Measurements from ENCODE around the gene PCBP3.

Gene PCBP3

GRCh38 chr21:45914321-45914845 is 270.9 kb downstream of the PCBP3 start:
- Histone ChIP-seq H3K9ac (ENCODE audit: low read length) (no peak overlapping the region), H2BK5ac (ENCODE audit: low read depth, low read length, poor library complexity, severe bottlenecking) (no peak overlapping the region), H2AFZ (ENCODE audit: low read depth, low read length) (no peak overlapping the region), H2BK12ac (ENCODE audit: low read length in 2 of 2) (peak overlapping the region in 1 of 2 experiments; percentile 33), H3K4me2 (ENCODE audit: low read length, poor library complexity, severe bottlenecking) (no peak overlapping the region), H3K9me3 (ENCODE audit: control insufficient read depth, low read length) (no peaks in the 10 kb centered on the region), H3K23ac (ENCODE audit: low read length in 2 of 2) (no peak overlapping the region), H2AK5ac (ENCODE audit: low read length, severe bottlenecking) (no peak overlapping the region), H2BK15ac (ENCODE audit: low read depth, poor library complexity, severe bottlenecking) (no peak overlapping the region), H3K27ac (ENCODE audit: low read length, poor library complexity, severe bottlenecking) (no peak overlapping the region), H3K4me1 (ENCODE audit: control insufficient read depth, insufficient read depth, low read depth, low read length) (peaks cover 13% of the 10 kb centered on the region), H3K27me3 (ENCODE audit: control insufficient read depth in 1 of 2, insufficient read depth in 1 of 2, low read length in 2 of 2) (peaks cover 0 to 2% of the 10 kb centered on the region in 2 experiments), H3K36me3 (ENCODE audit: control insufficient read depth in 1 of 2, insufficient read depth in 2 of 2, low read depth in 1 of 2, low read length in 2 of 2) (peaks cover 5 to 9% of the 10 kb centered on the region in 2 experiments), H2BK120ac (ENCODE audit: low read depth, low read length) (no peak overlapping the region), H3K79me1 (replicated peaks; ENCODE audit: low read length, poor library complexity, severe bottlenecking) (no peaks in the 10 kb centered on the region), H3K14ac (ENCODE audit: low read length in 2 of 2) (no peak overlapping the region), H3K4me3 (ENCODE audit: insufficient read depth in 1 of 2, low read depth in 1 of 2, low read length in 2 of 2) (no peak overlapping the region), H3K18ac (ENCODE audit: low read depth in 1 of 2, low read length in 2 of 2) (no peak overlapping the region), H4K8ac (ENCODE audit: low read length) (no peak overlapping the region), H4K91ac (ENCODE audit: low read length) (no peak overlapping the region), H3K4ac (ENCODE audit: low read depth in 1 of 2, low read length in 2 of 2) (no peak overlapping the region)
- WGBS: 87% methylated on average over 22 of the region's 22 CpGs
- no peak for DNase-seq

GRCh38 chr21:45916011-45916840 is 272.7 kb downstream of the PCBP3 start:
- H4K8ac ChIP-seq (ENCODE audit: low read length): no peak overlapping the region
- DNase-seq: no peak
- no peak overlapping the region for H4K91ac ChIP-seq (ENCODE audit: low read length)
- no peak overlapping the region for H3K9ac ChIP-seq (ENCODE audit: low read length)
- H3K4me3 ChIP-seq (ENCODE audit: insufficient read depth in 1 of 2, low read depth in 1 of 2, low read length in 2 of 2): peak overlapping the region in 1 of 2 experiments; percentile 5
- no peak overlapping the region for H2BK120ac ChIP-seq (ENCODE audit: low read depth, low read length)
- no peak overlapping the region for H2AFZ ChIP-seq (ENCODE audit: low read depth, low read length)
- H3K4ac ChIP-seq (ENCODE audit: low read depth in 1 of 2, low read length in 2 of 2): no peak overlapping the region
- no peaks in the 10 kb centered on the region for H3K79me1 ChIP-seq (replicated peaks; ENCODE audit: low read length, poor library complexity, severe bottlenecking)
- H3K4me2 ChIP-seq (ENCODE audit: low read length, poor library complexity, severe bottlenecking): no peak overlapping the region
- peaks cover 0 to 2% of the 10 kb centered on the region in 2 experiments for H3K27me3 ChIP-seq (ENCODE audit: control insufficient read depth in 1 of 2, insufficient read depth in 1 of 2, low read length in 2 of 2)
- H2AK5ac ChIP-seq (ENCODE audit: low read length, severe bottlenecking): no peak overlapping the region
- no peak overlapping the region for H3K18ac ChIP-seq (ENCODE audit: low read depth in 1 of 2, low read length in 2 of 2)
- peaks cover 0 to 6% of the 10 kb centered on the region in 2 experiments for H3K36me3 ChIP-seq (ENCODE audit: control insufficient read depth in 1 of 2, insufficient read depth in 2 of 2, low read depth in 1 of 2, low read length in 2 of 2)
- H3K27ac ChIP-seq (ENCODE audit: low read length, poor library complexity, severe bottlenecking): no peak overlapping the region
- H2BK5ac ChIP-seq (ENCODE audit: low read depth, low read length, poor library complexity, severe bottlenecking): no peak overlapping the region
- H3K4me1 ChIP-seq (ENCODE audit: control insufficient read depth, insufficient read depth, low read depth, low read length): peaks cover 19% of the 10 kb centered on the region
- H2BK15ac ChIP-seq (ENCODE audit: low read depth, poor library complexity, severe bottlenecking): no peak overlapping the region
- H3K14ac ChIP-seq (ENCODE audit: low read length in 2 of 2): peak overlapping the region in 1 of 2 experiments; percentile 28
- no peaks in the 10 kb centered on the region for H3K9me3 ChIP-seq (ENCODE audit: control insufficient read depth, low read length)
- 83% methylated on average over 25 of the region's 25 CpGs for WGBS
- H2BK12ac ChIP-seq (ENCODE audit: low read length in 2 of 2): no peak overlapping the region
- H3K23ac ChIP-seq (ENCODE audit: low read length in 2 of 2): no peak overlapping the region

DNA sequence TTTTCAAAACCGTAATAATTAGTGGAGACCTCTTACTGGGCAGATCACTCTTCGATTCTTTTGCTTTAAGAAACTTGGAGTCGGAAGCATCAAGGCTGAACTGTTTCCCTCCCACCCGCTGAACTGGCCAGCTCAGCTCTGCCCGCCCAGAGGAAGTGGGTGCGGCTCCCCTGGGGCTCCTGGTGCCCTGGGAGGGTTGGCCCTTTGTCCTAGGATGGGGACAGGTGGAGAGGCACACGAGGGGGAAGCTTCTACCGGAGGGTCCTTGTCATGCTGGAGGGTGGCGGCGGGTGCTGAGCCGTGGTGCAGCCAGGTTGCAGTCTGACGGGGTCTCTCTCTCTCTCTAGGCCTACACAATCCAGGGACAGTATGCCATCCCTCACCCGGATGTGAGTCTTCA is 273.7 kb downstream of the PCBP3 start:
- Histone ChIP-seq H2BK120ac (ENCODE audit: low read depth, low read length) (no peak overlapping the region), H3K23ac (ENCODE audit: low read length in 2 of 2) (no peak overlapping the region), H2AFZ (ENCODE audit: low read depth, low read length) (no peak overlapping the region), H3K9me3 (ENCODE audit: control insufficient read depth, low read length) (no peaks in the 10 kb centered on the region), H3K4me3 (ENCODE audit: insufficient read depth in 1 of 2, low read depth in 1 of 2, low read length in 2 of 2) (no peak overlapping the region), H3K36me3 (ENCODE audit: control insufficient read depth in 1 of 2, insufficient read depth in 2 of 2, low read depth in 1 of 2, low read length in 2 of 2) (peaks cover 0 to 3% of the 10 kb centered on the region in 2 experiments), H2BK15ac (ENCODE audit: low read depth, poor library complexity, severe bottlenecking) (no peak overlapping the region), H3K4me1 (ENCODE audit: control insufficient read depth, insufficient read depth, low read depth, low read length) (peaks cover 22% of the 10 kb centered on the region), H3K27ac (ENCODE audit: low read length, poor library complexity, severe bottlenecking) (no peak overlapping the region), H3K14ac (ENCODE audit: low read length in 2 of 2) (no peak overlapping the region), H3K4me2 (ENCODE audit: low read length, poor library complexity, severe bottlenecking) (no peak overlapping the region), H2BK12ac (ENCODE audit: low read length in 2 of 2) (no peak overlapping the region), H4K8ac (ENCODE audit: low read length) (no peak overlapping the region), H3K18ac (ENCODE audit: low read depth in 1 of 2, low read length in 2 of 2) (no peak overlapping the region), H3K4ac (ENCODE audit: low read depth in 1 of 2, low read length in 2 of 2) (no peak overlapping the region), H3K9ac (ENCODE audit: low read length) (no peak overlapping the region), H3K79me1 (replicated peaks; ENCODE audit: low read length, poor library complexity, severe bottlenecking) (no peaks in the 10 kb centered on the region), H2BK5ac (ENCODE audit: low read depth, low read length, poor library complexity, severe bottlenecking) (no peak overlapping the region), H4K91ac (ENCODE audit: low read length) (no peak overlapping the region), H2AK5ac (ENCODE audit: low read length, severe bottlenecking) (no peak overlapping the region), H3K27me3 (ENCODE audit: control insufficient read depth in 1 of 2, insufficient read depth in 1 of 2, low read length in 2 of 2) (peaks cover 0 to 2% of the 10 kb centered on the region in 2 experiments)
- 89% methylated on average over 13 of the region's 13 CpGs for WGBS
- DNase-seq: no peak

- H2BK120ac ChIP-seq (ENCODE audit: low read depth, low read length): no peak overlapping the region
- H2AFZ ChIP-seq (ENCODE audit: low read depth, low read length): no peak overlapping the region
- no peak overlapping the region for H3K18ac ChIP-seq (ENCODE audit: low read depth in 1 of 2, low read length in 2 of 2)
- H3K36me3 ChIP-seq (ENCODE audit: control insufficient read depth in 1 of 2, insufficient read depth in 2 of 2, low read depth in 1 of 2, low read length in 2 of 2): no peaks in the 10 kb centered on the region
- peaks cover 17% of the 10 kb centered on the region for H3K4me1 ChIP-seq (ENCODE audit: control insufficient read depth, insufficient read depth, low read depth, low read length)
- no peak overlapping the region for H3K4me2 ChIP-seq (ENCODE audit: low read length, poor library complexity, severe bottlenecking)
- H3K9me3 ChIP-seq (ENCODE audit: control insufficient read depth, low read length): no peaks in the 10 kb centered on the region
- 96% methylated on average over 9 of the region's 11 CpGs for WGBS
- H3K27me3 ChIP-seq (ENCODE audit: control insufficient read depth in 1 of 2, insufficient read depth in 1 of 2, low read length in 2 of 2): peaks cover 0 to 2% of the 10 kb centered on the region in 2 experiments
- H4K91ac ChIP-seq (ENCODE audit: low read length): no peak overlapping the region
- no peak overlapping the region for H3K4me3 ChIP-seq (ENCODE audit: insufficient read depth in 1 of 2, low read depth in 1 of 2, low read length in 2 of 2)
- H3K4ac ChIP-seq (ENCODE audit: low read depth in 1 of 2, low read length in 2 of 2): no peak overlapping the region
- H3K9ac ChIP-seq (ENCODE audit: low read length): no peak overlapping the region
- H2AK5ac ChIP-seq (ENCODE audit: low read length, severe bottlenecking): no peak overlapping the region
- DNase-seq: no peak
- no peak overlapping the region for H3K27ac ChIP-seq (ENCODE audit: low read length, poor library complexity, severe bottlenecking)
- no peak overlapping the region for H2BK5ac ChIP-seq (ENCODE audit: low read depth, low read length, poor library complexity, severe bottlenecking)
- no peak overlapping the region for H3K14ac ChIP-seq (ENCODE audit: low read length in 2 of 2)
- no peak overlapping the region for H3K23ac ChIP-seq (ENCODE audit: low read length in 2 of 2)
- H3K79me1 ChIP-seq (replicated peaks; ENCODE audit: low read length, poor library complexity, severe bottlenecking): no peaks in the 10 kb centered on the region
- no peak overlapping the region for H4K8ac ChIP-seq (ENCODE audit: low read length)
- no peak overlapping the region for H2BK15ac ChIP-seq (ENCODE audit: low read depth, poor library complexity, severe bottlenecking)
- H2BK12ac ChIP-seq (ENCODE audit: low read length in 2 of 2): no peak overlapping the region
Measured at GRCh38 chr21:45918011-45918410, 274.5 kb downstream of the PCBP3 start.
